HepG2 (cell line): Measurements from ENCODE around the gene TALDO1. TPM values are rescaled to one million over a fixed set of nuclear protein-coding genes. Genes with fewer than 3 reads are reported as not detected.

Experiments
- ATF5 ChIP-seq: sonication (generic); formaldehyde crosslinking; IDR thresholded peaks from 2 replicates; pipeline ENCODE4 v1.4.0; 2020; ENCODE audit warnings: mild to moderate bottlenecking, low read depth, missing genetic modification reagents
- CC2D1A ChIP-seq: sonication (generic); formaldehyde crosslinking; IDR thresholded peaks from 2 replicates; pipeline ENCODE4 v1.8.1; 2023; ENCODE audit warnings: mild to moderate bottlenecking, missing genetic modification reagents
- ESRRA ChIP-seq: sonication (generic); formaldehyde crosslinking; IDR thresholded peaks from 2 replicates; pipeline ENCODE4 v1.5.1; 2020; ENCODE audit warnings: mild to moderate bottlenecking, low read depth, missing genetic modification reagents
- HCFC1 ChIP-seq: fragments of 150-350 bp; IDR thresholded peaks from 2 replicates; pipeline ENCODE4 v1.6.1; 2014; ENCODE audit warnings: low read depth, low read length
- HOXA9 ChIP-seq: sonication (generic); formaldehyde crosslinking; IDR thresholded peaks from 2 replicates; pipeline ENCODE4 v1.8.1; 2022; ENCODE audit warnings: missing genetic modification reagents, mild to moderate bottlenecking, moderate library complexity, borderline replicate concordance
- KLF9 ChIP-seq: IDR thresholded peaks from 2 replicates; pipeline ENCODE4 v1.6.1; 2016; ENCODE audit warnings: low read depth
- MED8 ChIP-seq: sonication (generic); formaldehyde crosslinking; IDR thresholded peaks from 2 replicates; pipeline ENCODE4 v1.8.1; 2023; ENCODE audit warnings: mild to moderate bottlenecking, missing genetic modification reagents; ENCODE audit not compliant: insufficient replicate concordance
- MTF1 ChIP-seq: sonication (generic); formaldehyde crosslinking; IDR thresholded peaks from 2 replicates; pipeline ENCODE4 v1.5.0; 2020; ENCODE audit warnings: missing genetic modification reagents
- MYNN ChIP-seq: sonication (generic); formaldehyde crosslinking; IDR thresholded peaks from 2 replicates; pipeline ENCODE4 v1.4.0; 2020; ENCODE audit warnings: mild to moderate bottlenecking, low read depth, missing genetic modification reagents
- PATZ1 ChIP-seq: sonication (generic); formaldehyde crosslinking; IDR thresholded peaks from 2 replicates; pipeline ENCODE4 v1.4.0; 2020; ENCODE audit warnings: missing genetic modification reagents
- PHF5A ChIP-seq: IDR thresholded peaks from one replicate; pipeline ENCODE4 v1.6.1; 2018; ENCODE audit warnings: low read depth, missing genetic modification reagents; ENCODE audit not compliant: unreplicated experiment
- RFX5 ChIP-seq: IDR thresholded peaks from 2 replicates; pipeline ENCODE4 v1.6.1; 2011; ENCODE audit warnings: low read depth, low read length, improper control_type of control experiment
- TCF7L2 ChIP-seq: IDR thresholded peaks from 2 replicates; pipeline ENCODE4 v1.6.1; 2011; ENCODE audit warnings: mild to moderate bottlenecking, low read depth, low read length, moderate library complexity
- WIZ ChIP-seq: sonication (generic); formaldehyde crosslinking; IDR thresholded peaks from 2 replicates; pipeline ENCODE4 v1.5.1; 2020; ENCODE audit warnings: mild to moderate bottlenecking, missing genetic modification reagents
- ZBTB3 ChIP-seq: sonication (generic); formaldehyde crosslinking; IDR thresholded peaks from 2 replicates; pipeline ENCODE4 v1.4.0; 2020; ENCODE audit warnings: low read depth, mild to moderate bottlenecking, moderate library complexity, missing genetic modification reagents, borderline replicate concordance
- ZNF12 ChIP-seq: sonication (generic); formaldehyde crosslinking; IDR thresholded peaks from 2 replicates; pipeline ENCODE4 v1.5.0; 2020; ENCODE audit warnings: missing genetic modification reagents
- ZNF124 ChIP-seq: sonication (generic); formaldehyde crosslinking; IDR thresholded peaks from 2 replicates; pipeline ENCODE4 v1.4.0; 2020; ENCODE audit warnings: missing genetic modification reagents
- ZNF234 ChIP-seq: sonication (generic); formaldehyde crosslinking; conservative IDR thresholded peaks from 2 replicates; pipeline ENCODE4 v1.5.1; 2020; ENCODE audit warnings: mild to moderate bottlenecking, missing genetic modification reagents
- ZNF275 ChIP-seq: sonication (generic); formaldehyde crosslinking; IDR thresholded peaks from 2 replicates; pipeline ENCODE4 v1.8.0; 2022; ENCODE audit warnings: missing genetic modification reagents, mild to moderate bottlenecking, inconsistent platforms, borderline replicate concordance
- ZNF276 ChIP-seq: sonication (generic); formaldehyde crosslinking; IDR thresholded peaks from 2 replicates; pipeline ENCODE4 v1.4.0; 2020; ENCODE audit warnings: mild to moderate bottlenecking, low read depth, missing genetic modification reagents
- ZNF576 ChIP-seq: sonication (generic); formaldehyde crosslinking; IDR thresholded peaks from 2 replicates; pipeline ENCODE4 v1.4.0; 2020; ENCODE audit warnings: mild to moderate bottlenecking, missing genetic modification reagents
- ZNF614 ChIP-seq: IDR thresholded peaks from 2 replicates; pipeline ENCODE4 v1.6.1; 2018; ENCODE audit warnings: missing biosample characterization, missing genetic modification reagents, inconsistent platforms, borderline replicate concordance
- ZSCAN21 ChIP-seq: sonication (generic); formaldehyde crosslinking; IDR thresholded peaks from 2 replicates; pipeline ENCODE4 v1.8.0; 2022; ENCODE audit warnings: mild to moderate bottlenecking, missing genetic modification reagents, moderate library complexity, borderline replicate concordance
- polyA plus RNA-seq, 8 experiments: library from polyadenylated mRNA; depleted of rRNA in 3 of 8; stranded (reverse) in 7 of 8; unstranded in 1 of 8; fragments of >200 nt; fragmentation: Illumina TruSeq in 4 of 8; extraction: Trizol in 4 of 8; gene quantifications; 2 replicates each; pipeline versions ENCODE4 v1.2.1 to v1.2.3, GENCODE V29; 2011 to 2016; ENCODE audit warnings: low read depth in 4 of 8, missing spikeins in 1 of 8, mixed read lengths in 1 of 8; ENCODE audit not compliant: insufficient read depth in 1 of 8
- total RNA-seq, 5 experiments: library from RNA; depleted of rRNA; stranded (reverse); fragments of >200 nt; fragmentation: Illumina TruSeq; extraction: Trizol; gene quantifications; 2 replicates each; pipeline ENCODE4 v1.2.3, GENCODE V29; 2016; ENCODE audit warnings: low read depth in 1 of 5

The TALDO1 gene
- total and polyA plus RNA-seq, 2 of the 13 experiments (the other 11 are each of a cell fraction or from before 2014, with no cell fraction given): 107 to 240 TPM

GRCh38 chr11:809287-810039 is 62.2 kb downstream of the TALDO1 start, which contains the start of gene RPLP2 (continued):
- no peak for TF ChIP-seq ZNF275 (CRISPR knock-in tag)
- TF ChIP-seq ZNF614 (CRISPR knock-in tag): peak; percentile 76; the same call in 1 of the 2 replicates
- no peak for TF ChIP-seq ZNF576 (CRISPR knock-in tag)
- 0 out of 2 replicates have a peak, but pooled peaks have one; percentile 28 for TF ChIP-seq ZNF12 (CRISPR knock-in tag)
- no peak for TF ChIP-seq ATF5 (CRISPR knock-in tag)
- TF ChIP-seq MYNN (CRISPR knock-in tag): no peak; the same call in 1 of the 2 replicates
- no peak; the same call in 1 of the 2 replicates for TF ChIP-seq WIZ (CRISPR knock-in tag)
- no peak for TF ChIP-seq CC2D1A (CRISPR knock-in tag)
- no peak for TF ChIP-seq KLF9 (CRISPR knock-in tag)
- TF ChIP-seq ZSCAN21 (CRISPR knock-in tag): peak; percentile 81; the same call in 1 of the 2 replicates
- TF ChIP-seq ZBTB3: peak; percentile 82; the same call in 1 of the 2 replicates
- TF ChIP-seq ZNF124 (CRISPR knock-in tag): no peak; the same call in 1 of the 2 replicates
- peak; percentile 57; the same call in 1 of the 2 replicates for TF ChIP-seq ESRRA (CRISPR knock-in tag)
- peak; percentile 59; the same call in 1 of the 2 replicates for TF ChIP-seq ZNF276 (CRISPR knock-in tag)
- peak; percentile 84 for TF ChIP-seq HOXA9 (CRISPR knock-in tag)
- TF ChIP-seq PHF5A (CRISPR knock-in tag): no peak
- no peak; the same call in 1 of the 2 replicates for TF ChIP-seq PATZ1
- TF ChIP-seq MTF1 (CRISPR knock-in tag): no peak
- TF ChIP-seq ZNF234: no peak
- peak; percentile 80 for TF ChIP-seq RFX5
- TF ChIP-seq TCF7L2: no peak
- TF ChIP-seq MED8 (CRISPR knock-in tag): no peak
- peak; percentile 81 for TF ChIP-seq HCFC1
